CD4-positive, alpha-beta T cell treated with Interleukin-6 for 4 hours (primary cell): ENCODE results near the gene STAM2.
"Not testable (repeated sequence)": the region's sequence is repeated elsewhere in the genome, so short reads cannot be mapped to it uniquely, and the experiment has no call there.

Experiments
- DNase-seq: peaks from one replicate; pipeline ENCODE4 v3.0.0-alpha.2; 2020; ENCODE audit warnings: mixed read lengths

STAM2 gene

DNA sequence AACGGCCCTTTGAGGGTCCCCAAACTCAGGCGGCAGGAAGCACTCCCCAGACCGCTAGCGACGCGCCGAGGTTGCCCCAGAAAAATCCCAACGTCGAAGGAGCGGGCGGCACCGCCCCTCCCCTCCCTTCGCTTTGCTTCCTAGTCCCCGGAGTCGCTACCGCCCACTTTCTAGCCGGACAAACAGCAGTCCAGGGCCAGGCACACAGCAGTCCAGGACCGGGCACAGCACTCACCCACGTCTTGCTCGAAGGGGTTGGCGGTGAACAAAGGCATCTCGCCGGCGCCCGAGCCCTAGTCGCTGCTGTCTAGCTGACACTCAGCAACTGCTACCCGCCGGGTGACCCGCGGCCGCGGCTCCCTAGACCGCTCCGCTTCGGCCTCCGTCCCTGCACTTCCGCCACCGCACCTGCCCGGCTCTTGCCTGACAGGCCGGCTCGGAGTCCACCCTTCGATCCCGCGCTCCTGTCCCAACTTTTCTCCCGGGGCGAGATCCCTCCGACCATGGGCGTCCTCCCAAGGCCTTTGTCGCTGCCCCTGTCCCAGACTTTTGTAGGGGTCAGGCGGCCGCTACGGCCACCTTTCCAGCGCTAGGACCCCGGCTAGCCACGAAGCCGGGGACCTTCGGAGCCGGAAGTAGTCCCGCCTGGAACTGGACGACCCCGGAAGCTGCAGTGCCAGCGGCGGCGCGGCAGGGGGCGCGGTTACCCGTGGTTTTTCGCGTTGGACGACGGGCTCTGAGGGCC, at the start of gene STAM2:
Gene STAM2, minus strand, starts transcription at position 396 of the 745 bp plus-strand sequence. Its CDS starts 121 bp downstream, at position 275.
- peak; percentile 93 for DNase-seq

DNA sequence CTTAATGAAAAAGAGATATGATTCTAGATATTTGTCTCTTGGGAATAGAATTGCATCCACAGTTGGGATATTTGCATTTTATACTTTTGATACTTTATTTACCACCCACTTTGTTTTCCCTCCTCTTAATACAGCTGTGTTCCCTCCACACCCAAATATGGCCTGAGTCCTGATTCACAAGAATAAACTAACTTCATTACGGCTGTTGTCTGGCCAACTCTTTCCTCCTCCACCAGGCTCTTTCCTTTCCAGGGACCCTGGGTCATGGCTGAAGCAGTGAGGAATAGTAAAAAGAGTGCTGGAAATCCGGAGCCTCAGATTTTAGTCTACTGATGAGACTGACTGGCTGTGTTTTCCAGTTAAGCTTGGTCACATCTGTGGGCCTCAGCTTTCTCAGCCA, 48.4 kb upstream of the STAM2 start:
- no peak for DNase-seq

GRCh38 chr2:152222975-152223637, 47.5 kb upstream of the STAM2 start:
- DNase-seq = no peak

DNA sequence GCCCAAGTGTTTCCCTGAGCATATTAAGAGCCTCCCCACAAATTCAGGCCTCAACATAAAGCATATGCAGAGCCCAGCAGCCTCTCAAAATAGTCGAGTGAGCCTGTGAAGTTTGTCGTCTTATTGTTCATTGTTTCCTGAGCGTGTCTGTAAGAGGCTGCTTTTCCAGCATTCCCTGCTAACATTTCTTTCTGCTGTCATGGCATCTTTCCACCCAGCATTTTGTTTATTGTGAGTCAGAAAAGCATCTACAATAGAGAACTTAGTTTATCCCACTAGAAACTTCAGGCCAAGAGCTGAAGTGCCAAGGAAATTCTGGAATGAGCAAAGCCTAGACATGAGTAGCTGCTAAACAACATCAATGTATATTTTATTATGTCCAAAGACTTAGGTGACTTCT, 46.3 kb upstream of the STAM2 start:
- no peak for DNase-seq

DNA sequence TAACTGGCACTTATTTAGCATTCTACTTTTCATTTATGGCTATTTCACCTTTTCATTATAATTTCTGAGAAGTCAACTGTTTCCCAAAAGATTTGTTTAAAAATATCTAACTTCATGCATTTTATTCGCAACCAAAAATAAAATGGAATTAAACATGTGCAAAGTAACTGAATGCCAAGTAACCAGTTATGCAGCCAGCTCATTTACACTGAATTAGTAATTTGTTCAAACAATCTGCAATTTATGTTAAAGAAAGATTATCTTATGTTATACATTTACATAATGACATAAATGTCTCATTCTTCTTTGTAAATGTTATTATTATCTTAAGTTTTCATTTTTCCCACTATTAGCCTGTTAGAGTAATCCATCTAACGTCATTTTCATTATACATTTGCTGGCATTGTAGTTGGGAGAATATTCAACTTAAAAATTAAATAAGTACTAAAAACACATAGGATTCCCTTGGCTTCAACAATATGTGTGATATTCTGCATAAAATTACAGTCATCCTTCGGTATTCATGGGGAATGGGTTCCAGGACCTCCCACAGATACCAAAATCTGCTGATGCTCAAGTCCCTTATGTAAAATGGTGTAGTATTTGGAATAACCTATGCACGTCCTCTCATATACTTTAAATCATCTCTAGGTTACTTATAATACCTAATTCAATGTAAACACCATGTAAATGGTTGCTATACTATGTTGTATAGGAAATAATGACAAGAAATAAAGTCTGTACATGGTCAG, 43.7 kb upstream of the STAM2 start:
- DNase-seq = no peak

- no peak for DNase-seq
Measured at GRCh38 chr2:152201466-152201830, 25.9 kb upstream of the STAM2 start.

DNA sequence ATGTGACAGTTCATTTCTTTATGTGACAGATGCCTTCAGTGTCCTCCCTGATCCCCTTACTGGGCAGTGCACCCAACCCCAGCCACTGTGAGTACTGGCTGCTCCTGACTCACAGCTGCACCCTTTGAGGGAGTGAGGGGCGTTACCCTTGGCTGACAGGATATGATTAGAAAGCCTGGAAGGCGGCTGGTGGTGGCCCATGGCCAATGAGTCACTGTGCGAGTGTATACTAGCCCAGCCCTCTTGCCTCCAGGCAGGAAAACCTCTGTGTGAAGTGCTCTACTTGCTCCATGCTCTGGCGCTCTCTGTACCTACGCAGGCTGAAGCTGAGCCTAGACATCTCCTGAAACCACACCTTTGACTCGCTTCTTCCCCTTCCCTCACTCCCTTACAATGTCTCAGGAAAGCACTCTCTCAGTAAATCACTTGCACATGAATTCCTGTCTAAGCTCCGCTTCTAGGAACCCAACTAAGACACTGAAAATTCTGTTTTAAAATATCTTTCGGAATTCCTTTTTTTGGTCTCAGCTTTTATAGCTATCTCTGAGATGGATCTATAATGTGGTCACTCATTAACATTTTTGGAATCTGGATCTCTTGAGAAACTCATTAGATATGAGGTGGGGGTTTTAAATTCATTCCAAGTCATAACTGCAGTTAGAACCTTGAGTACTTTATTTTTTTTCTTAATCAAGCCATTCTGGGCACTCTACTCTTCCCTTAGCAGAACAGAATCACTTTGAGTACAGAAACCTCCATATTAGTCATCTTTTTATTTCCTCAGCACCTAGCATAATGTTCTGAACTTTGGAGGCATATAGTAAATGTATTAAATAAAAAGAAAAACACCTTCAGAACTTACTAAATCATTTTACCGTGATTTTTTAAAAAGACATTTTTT, 25.3 kb upstream of the STAM2 start:
- peak; percentile 4 for DNase-seq

DNA sequence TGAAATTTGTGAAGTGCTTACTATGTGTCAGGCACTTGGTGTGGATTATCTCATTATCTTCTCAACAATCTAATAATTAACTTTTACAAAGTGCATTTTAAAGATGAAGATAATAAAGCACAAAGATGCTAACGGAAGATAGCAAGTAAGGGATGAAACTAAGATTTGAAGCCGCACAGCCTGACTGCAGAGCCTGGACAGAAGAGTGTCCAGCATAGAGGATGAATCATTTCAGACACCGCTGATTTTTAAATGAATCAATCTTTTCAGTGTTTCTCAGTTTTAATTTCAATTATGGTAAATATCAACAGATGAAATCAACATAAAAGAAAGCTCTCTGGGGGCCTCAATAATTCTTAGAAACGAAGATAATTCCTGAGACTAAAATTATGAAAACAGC, 24.5 kb upstream of the STAM2 start:
- DNase-seq = no peak

GRCh38 chr2:152198499-152198898, 22.9 kb upstream of the STAM2 start:
- no peak for DNase-seq

DNA sequence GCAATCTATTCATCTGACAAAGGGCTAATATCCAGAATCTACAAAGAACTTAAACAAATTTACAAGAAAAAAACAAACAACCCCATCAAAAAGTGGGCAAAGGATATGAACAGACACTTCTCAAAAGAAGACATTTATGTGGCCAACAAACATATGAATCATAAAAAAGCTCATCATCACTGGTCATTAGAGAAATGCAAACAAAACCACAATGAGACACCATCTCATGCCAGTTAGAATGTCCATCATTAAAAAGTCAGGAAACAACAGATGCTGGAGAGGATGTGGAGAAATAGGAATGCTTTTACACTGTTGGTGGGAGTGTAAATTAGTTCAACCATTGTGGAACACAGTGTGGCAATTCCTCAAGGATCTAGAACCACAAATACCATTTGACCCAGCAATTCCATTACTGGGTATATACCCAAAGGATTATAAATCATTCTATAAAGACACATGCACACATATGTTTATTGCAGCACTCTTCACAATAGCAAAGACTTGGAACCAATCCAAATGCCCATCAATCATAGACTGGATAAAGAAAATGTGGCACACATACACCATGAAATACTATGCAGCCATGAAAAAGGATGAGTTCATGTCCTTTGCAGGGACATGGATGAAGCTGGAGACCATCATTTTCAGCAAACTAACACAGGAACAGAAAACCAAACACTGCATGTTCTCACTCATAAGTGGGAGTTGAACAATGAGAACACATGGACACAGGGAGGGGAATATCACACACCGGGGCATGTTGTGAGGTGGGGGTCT, 22.1 kb upstream of the STAM2 start:
- not testable (repeated sequence) for DNase-seq

GRCh38 chr2:152189622-152190495, 14.3 kb upstream of the STAM2 start:
- DNase-seq = peak; percentile 5

- DNase-seq = not testable (repeated sequence)
Measured at GRCh38 chr2:152186808-152187207, 11.2 kb upstream of the STAM2 start.

DNA sequence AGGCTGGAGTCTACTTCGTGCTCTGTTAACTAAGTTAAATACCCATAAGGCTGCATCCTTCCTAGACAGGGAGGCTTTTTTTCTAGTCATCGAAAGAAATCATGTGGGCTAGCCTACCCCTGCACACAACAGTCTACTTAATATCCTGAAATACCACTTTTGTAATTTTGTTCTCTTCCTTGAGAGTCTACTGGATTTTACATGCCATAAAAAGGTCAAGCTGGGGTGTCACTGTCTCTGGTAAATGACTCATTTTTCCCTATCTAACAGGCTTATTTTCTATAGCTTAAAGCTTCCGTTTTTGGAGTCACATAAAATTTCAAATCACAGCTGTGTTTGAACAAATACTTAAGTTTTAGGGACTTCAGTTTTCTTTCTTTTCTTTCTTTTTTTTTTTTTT, 10.7 kb upstream of the STAM2 start:
- DNase-seq = no peak

- no peak for DNase-seq
Measured at GRCh38 chr2:152183401-152184073, 8.0 kb upstream of the STAM2 start.

- DNase-seq = not testable (repeated sequence)
Measured at GRCh38 chr2:152177667-152178066, 2.1 kb upstream of the STAM2 start.

GRCh38 chr2:152176113-152176714, 651 bp upstream of the STAM2 start:
- DNase-seq = no peak

GRCh38 chr2:152175012-152175367, 573 bp downstream of the STAM2 start:
- DNase-seq = no peak

GRCh38 chr2:152174574-152174973, 989 bp downstream of the STAM2 start:
- no peak for DNase-seq

DNA sequence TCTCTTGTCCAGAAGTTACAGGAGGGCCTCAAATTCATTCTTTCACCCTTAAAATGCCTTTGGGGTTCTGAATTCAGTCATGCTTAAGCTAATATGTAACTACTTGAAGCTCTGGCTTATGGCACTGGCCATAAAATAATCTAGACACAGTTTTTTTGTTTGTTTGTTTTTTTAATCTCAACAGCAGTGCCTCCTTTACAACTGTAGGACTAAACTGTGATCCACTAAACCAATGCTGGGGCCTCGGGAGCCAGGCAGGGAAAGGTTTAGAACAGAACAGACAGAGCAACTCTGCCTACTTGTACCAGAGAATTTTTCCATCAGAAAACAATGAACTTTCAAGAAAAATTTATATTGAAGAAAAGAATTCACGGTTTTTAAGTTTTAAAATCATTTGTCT, 1.7 kb downstream of the STAM2 start:
- DNase-seq = no peak

DNA sequence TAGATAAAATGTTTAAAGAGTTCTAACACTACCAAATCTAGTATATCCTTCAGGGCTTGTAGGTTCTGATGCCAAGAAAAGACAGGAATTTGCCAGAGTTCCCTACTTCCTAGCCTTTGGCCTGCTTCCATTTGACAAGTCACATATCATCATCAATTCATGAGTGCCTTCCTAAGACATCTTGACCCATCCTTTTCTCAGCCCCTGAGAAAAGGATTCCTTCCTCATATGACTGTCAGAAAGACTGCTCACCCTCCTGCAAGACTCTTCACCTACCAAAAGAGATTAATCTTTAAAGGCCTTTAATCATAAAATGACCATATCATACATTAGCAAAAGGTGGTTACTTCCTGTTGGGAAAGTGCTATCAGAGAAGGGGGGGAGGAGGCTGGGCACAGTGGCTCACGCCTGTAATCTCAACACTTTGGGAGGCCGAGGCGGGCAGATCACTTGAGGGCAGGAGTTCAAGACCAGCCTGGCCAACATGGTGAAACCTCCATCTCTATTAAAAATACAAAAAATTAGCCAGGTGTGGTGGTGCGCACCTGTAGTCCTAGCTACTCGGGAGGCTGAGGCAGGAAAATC, 3.3 kb downstream of the STAM2 start:
- not testable (repeated sequence) for DNase-seq
